Fibroblast of lung (primary cell): Measurements from ENCODE around the gene NXN. TPM values are rescaled to one million over a fixed set of nuclear protein-coding genes. Genes with fewer than 3 reads are reported as not detected.

Source experiments
- DNase-seq, 2 donors: peaks; one replicate each; pipeline versions ENCODE4 v3.0.0 to v3.0.0-alpha.2; 2010; ENCODE audit warnings: low read depth in 2 of 2
- H2AFZ ChIP-seq: 2 replicates; pipeline ENCODE4 v1.5.1; 2012; ENCODE audit warnings: low read length, control low read depth, inconsistent platforms
- H3K27ac ChIP-seq: 2 replicates; pipeline ENCODE4 v1.5.1; 2011; ENCODE audit warnings: low read length, control low read depth; ENCODE audit not compliant: insufficient read depth
- H3K27me3 ChIP-seq: 2 replicates; pipeline ENCODE4 v1.5.1; 2011; ENCODE audit warnings: mild to moderate bottlenecking, low read length; ENCODE audit not compliant: control insufficient read depth, insufficient read depth
- H3K36me3 ChIP-seq: 2 replicates; pipeline ENCODE4 v1.5.1; 2011; ENCODE audit warnings: low read length; ENCODE audit not compliant: control insufficient read depth, insufficient read depth
- H3K4me1 ChIP-seq: 2 replicates; pipeline ENCODE4 v1.5.1; 2011; ENCODE audit warnings: low read length; ENCODE audit not compliant: control insufficient read depth, insufficient read depth; ENCODE audit errors: extremely low read depth
- H3K4me2 ChIP-seq: 2 replicates; pipeline ENCODE4 v1.5.1; 2011; ENCODE audit warnings: low read length, control low read depth; ENCODE audit not compliant: insufficient read depth; ENCODE audit errors: extremely low read depth
- H3K4me3 ChIP-seq, 4 experiments: fragments of 200-600 bp in 1 of 4; sonication (generic) in 1 of 4; replicated peaks in 1 of 4; 2 replicates each; pipeline ENCODE4 v1.5.1; 2011 to 2016; ENCODE audit warnings: low read length in 4 of 4, low read depth in 3 of 4, mild to moderate bottlenecking in 3 of 4, control low read depth in 2 of 4, inconsistent platforms in 1 of 4, mixed read lengths in 1 of 4; ENCODE audit not compliant: insufficient read depth in 1 of 4; ENCODE audit errors: control extremely low read depth in 1 of 4
- H3K79me2 ChIP-seq: 2 replicates; pipeline ENCODE4 v1.5.1; 2012; ENCODE audit warnings: mild to moderate bottlenecking, low read length, inconsistent platforms; ENCODE audit not compliant: control insufficient read depth, insufficient read depth
- H3K9ac ChIP-seq: 2 replicates; pipeline ENCODE4 v1.5.1; 2011; ENCODE audit warnings: mild to moderate bottlenecking, low read length, control low read depth; ENCODE audit not compliant: insufficient read depth
- H3K9me3 ChIP-seq: 2 replicates; pipeline ENCODE4 v1.5.1; 2012; ENCODE audit warnings: low read depth, low read length; ENCODE audit not compliant: control insufficient read depth, insufficient read depth
- H4K20me1 ChIP-seq: 2 replicates; pipeline ENCODE4 v1.5.1; 2011; ENCODE audit warnings: low read length; ENCODE audit not compliant: control insufficient read depth, insufficient read depth; ENCODE audit errors: extremely low read depth
- CTCF ChIP-seq, 2 donors: IDR thresholded peaks in 1 of 2; conservative IDR thresholded peaks in 1 of 2; 1 replicate in 1 of 2; 2 replicates in 1 of 2; pipeline ENCODE4 v1.5.1; 2011 to 2012; ENCODE audit warnings: low read length in 2 of 2, control low read depth in 1 of 2, inconsistent platforms in 1 of 2, low read depth in 1 of 2, mild to moderate bottlenecking in 1 of 2
- EZH2 ChIP-seq: IDR thresholded peaks from 2 replicates; pipeline ENCODE4 v1.5.1; 2012; ENCODE audit warnings: low read length, control low read depth, mild to moderate bottlenecking; ENCODE audit errors: missing control alignments
- polyA plus RNA-seq, 2 donors: library from polyadenylated mRNA; depleted of rRNA in 1 of 2; stranded (reverse) in 1 of 2; unstranded in 1 of 2; fragments of >200 nt; gene quantifications; 2 replicates each; pipeline ENCODE4 v1.2.1, GENCODE V29; 2011 to 2012; ENCODE audit warnings: missing spikeins in 1 of 2
- total RNA-seq: library from RNA; depleted of rRNA; stranded (reverse); fragments of >200 nt; gene quantifications from 2 replicates; pipeline ENCODE4 v1.2.1, GENCODE V29; 2014

Gene NXN
- total and polyA plus RNA-seq, 2 donors (not counting 1 experiment from before 2014, with no cell fraction given), result 38.5 to 53.8 TPM

- Histone ChIP-seq H4K20me1 (no peaks in the 10 kb centered on the region), H3K27ac (peak overlapping the region; percentile 86), H2AFZ (no peak overlapping the region), H3K4me2 (peak overlapping the region; percentile 44), H3K4me1 (peaks cover 61% of the 10 kb centered on the region), H3K9me3 (no peaks in the 10 kb centered on the region), H3K4me3 (no peak overlapping the region), H3K9ac (peak overlapping the region; percentile 21), H3K79me2 (peaks cover 15% of the 10 kb centered on the region), H3K36me3 (peaks cover 24% of the 10 kb centered on the region), H3K27me3 (no peaks in the 10 kb centered on the region)
- TF ChIP-seq EZH2 (no peak), CTCF (conservative IDR thresholded peaks at IDR 0.05 in 1 of 2, IDR thresholded peaks at IDR 0.05 in 1 of 2; ENCODE audit: low read depth in 1 of 2, low read length in 2 of 2) (no peak)
- peak; percentile 76 to 86 for DNase-seq
Measured at GRCh38 chr17:1002771-1003555, 23.4 kb upstream of the NXN start.

DNA sequence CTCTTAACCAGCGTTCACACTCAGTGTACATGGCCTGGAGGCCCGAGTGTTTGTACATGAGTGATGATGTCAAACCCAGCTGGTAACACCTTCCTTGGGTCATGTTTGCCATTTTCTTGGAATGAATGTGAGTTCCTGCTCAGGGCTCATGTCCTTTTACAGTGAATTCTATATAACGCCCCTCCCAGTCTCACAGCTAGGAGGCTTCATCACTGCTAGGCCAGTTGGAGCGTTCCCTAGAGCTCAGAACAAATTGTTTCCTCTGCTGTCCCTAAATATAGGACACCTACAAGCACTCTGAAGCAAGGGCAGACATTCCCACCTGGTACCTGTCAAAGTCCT, 22.8 kb upstream of the NXN start:
- Histone ChIP-seq H3K4me3 (no peak overlapping the region), H3K4me1 (peaks cover 64% of the 10 kb centered on the region), H3K36me3 (peaks cover 19% of the 10 kb centered on the region), H3K9ac (peak overlapping the region; percentile 21), H3K4me2 (peak overlapping the region; percentile 44), H3K79me2 (peaks cover 20% of the 10 kb centered on the region), H3K27ac (peak overlapping the region; percentile 86), H2AFZ (no peak overlapping the region), H3K9me3 (no peaks in the 10 kb centered on the region), H4K20me1 (no peaks in the 10 kb centered on the region), H3K27me3 (no peaks in the 10 kb centered on the region)
- TF ChIP-seq EZH2 (no peak), CTCF (conservative IDR thresholded peaks at IDR 0.05 in 1 of 2, IDR thresholded peaks at IDR 0.05 in 1 of 2; ENCODE audit: low read depth in 1 of 2, low read length in 2 of 2) (no peak)
- peak; percentile 45 to 84 for DNase-seq

GRCh38 chr17:1001640-1002411, 22.2 kb upstream of the NXN start:
- Histone ChIP-seq H2AFZ (no peak overlapping the region), H4K20me1 (no peaks in the 10 kb centered on the region), H3K27me3 (no peaks in the 10 kb centered on the region), H3K4me3 (no peak overlapping the region), H3K79me2 (peaks cover 24% of the 10 kb centered on the region), H3K4me2 (peak overlapping the region; percentile 65), H3K9me3 (no peaks in the 10 kb centered on the region), H3K27ac (peak overlapping the region; percentile 86), H3K9ac (peak overlapping the region; percentile 56), H3K4me1 (peaks cover 64% of the 10 kb centered on the region), H3K36me3 (peaks cover 18% of the 10 kb centered on the region)
- DNase-seq, result peak; percentile 78 to 81
- no peak for TF ChIP-seq CTCF (conservative IDR thresholded peaks at IDR 0.05 in 1 of 2, IDR thresholded peaks at IDR 0.05 in 1 of 2; ENCODE audit: low read depth in 1 of 2, low read length in 2 of 2)
- no peak for TF ChIP-seq EZH2
